Measurements from ENCODE around the gene KIAA1671.

Gene KIAA1671

GRCh38 chr22:24952837-24953383 lies 394 bp downstream of the KIAA1671 start:
- peak; percentile 61 for DNase-seq (ENCODE audit: low spot score)

- no peak for DNase-seq (ENCODE audit: low spot score)
Measured at GRCh38 chr22:24953384-24954113, 1.0 kb downstream of the KIAA1671 start.

GRCh38 chr22:24954114-24954463 lies 1.6 kb downstream of the KIAA1671 start:
- DNase-seq (ENCODE audit: low spot score), result peak; percentile 31

DNA sequence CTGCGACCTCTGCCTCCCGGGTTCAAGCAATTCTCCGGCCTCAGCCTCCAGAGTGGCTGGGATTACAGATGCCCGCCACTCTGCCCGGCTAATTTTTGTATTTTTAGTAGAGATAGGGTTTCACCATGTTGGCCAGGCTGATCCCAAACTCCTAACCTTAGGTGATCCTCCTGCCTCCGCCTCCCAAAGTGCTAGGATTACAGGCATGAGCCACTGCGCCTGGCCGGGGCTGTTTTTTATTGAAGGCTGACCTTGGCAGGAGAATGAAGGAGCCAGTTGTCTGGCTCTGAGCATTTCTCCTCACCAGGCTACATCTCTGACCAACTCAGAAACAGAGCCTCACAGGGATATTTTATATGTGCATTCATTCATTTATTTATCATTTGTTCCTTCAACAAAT lies 2.3 kb downstream of the KIAA1671 start:
- no peak for DNase-seq (ENCODE audit: low spot score)

DNA sequence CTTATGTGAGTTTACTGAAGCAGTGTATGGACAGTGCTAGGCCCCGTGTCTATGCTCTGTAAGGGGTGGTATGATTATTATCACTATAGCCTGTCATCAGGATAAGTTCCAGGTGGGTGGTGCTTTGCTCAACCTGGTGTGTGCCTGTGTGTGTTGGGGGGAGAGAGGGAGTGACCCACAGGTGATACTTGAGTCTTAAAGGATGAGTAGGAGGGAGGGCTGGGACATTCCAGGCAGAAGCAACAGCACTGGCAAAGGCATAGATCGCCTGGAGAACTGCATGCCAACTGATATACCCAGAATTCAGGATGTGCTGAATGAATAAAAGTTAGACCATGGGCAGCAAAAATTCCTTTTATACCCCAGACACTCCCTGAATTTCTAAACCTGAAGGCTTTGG lies 4.5 kb downstream of the KIAA1671 start:
- no peak for DNase-seq (ENCODE audit: low spot score)

- DNase-seq (ENCODE audit: low spot score), result no peak
Measured at GRCh38 chr22:24961217-24961844, 8.8 kb downstream of the KIAA1671 start.

DNA sequence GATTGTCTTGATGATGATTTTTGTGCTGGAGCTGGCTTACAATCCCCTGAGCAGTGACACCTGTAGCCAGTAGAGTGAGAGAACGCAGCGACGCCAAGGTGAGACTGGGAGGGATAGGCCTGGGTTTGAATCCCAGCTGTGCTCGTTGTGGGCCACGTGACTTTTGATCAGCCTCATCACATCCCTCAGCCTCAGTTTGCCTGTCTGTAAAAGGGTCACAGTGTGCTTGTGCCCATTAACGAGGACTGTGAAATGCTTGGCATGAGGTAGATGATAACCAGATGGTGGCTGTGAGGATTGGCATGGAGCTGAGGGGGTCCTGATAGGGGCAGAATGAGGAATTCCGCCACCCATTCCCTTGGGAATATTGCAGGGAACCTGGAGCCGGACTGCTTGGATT lies 9.6 kb downstream of the KIAA1671 start:
- DNase-seq (ENCODE audit: low spot score), result no peak

- no peak for DNase-seq (ENCODE audit: low spot score)
Measured at GRCh38 chr22:24962835-24963234, 10.3 kb downstream of the KIAA1671 start.

DNA sequence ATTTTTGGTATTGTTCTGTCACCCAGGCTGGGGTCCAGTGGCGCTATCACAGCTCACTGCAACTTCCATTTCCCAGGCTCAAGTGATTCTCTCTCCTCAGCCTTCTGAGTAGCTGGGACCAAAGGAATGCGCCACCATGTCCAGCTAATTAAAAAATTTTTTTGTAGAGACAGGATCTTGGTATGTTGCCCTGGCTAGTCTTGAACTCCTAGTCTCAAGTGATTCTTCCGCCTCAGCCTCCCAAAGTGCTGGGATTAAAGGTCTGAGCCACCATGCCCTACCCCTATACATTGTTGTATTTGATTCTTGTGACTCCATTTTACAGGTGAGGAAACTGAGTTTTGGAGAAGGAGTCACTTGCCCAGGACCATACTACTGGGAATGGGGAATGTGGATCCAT lies 11.9 kb downstream of the KIAA1671 start:
- no peak for DNase-seq (ENCODE audit: low spot score)

- peak; percentile 79 for DNase-seq (ENCODE audit: low spot score)
Measured at GRCh38 chr22:24965822-24966626, 13.5 kb downstream of the KIAA1671 start.

GRCh38 chr22:24968066-24968561 lies 15.6 kb downstream of the KIAA1671 start:
- DNase-seq (ENCODE audit: low spot score), result peak; percentile 57

- peak; percentile 52 for DNase-seq (ENCODE audit: low spot score)
Measured at GRCh38 chr22:24969560-24970301, 17.2 kb downstream of the KIAA1671 start.

DNA sequence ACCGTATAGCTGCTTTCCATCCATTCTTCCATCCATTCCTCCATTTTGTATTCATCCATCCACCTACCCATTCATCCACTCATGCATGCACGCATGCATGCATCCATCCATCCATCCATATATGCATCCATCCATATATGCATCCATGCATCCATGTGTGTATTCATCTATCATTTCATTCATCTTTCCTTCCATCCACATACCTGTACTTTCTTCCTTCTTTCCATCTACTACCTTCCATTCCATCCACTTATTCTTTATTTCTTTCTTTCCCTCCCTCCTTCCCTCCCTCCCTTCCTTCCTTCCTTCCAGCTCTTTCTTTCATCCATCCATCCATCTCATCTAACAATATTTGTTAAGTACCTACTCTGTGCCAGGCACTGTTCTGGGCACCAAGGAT lies 19.9 kb downstream of the KIAA1671 start:
- no peak for DNase-seq (ENCODE audit: low spot score)

DNA sequence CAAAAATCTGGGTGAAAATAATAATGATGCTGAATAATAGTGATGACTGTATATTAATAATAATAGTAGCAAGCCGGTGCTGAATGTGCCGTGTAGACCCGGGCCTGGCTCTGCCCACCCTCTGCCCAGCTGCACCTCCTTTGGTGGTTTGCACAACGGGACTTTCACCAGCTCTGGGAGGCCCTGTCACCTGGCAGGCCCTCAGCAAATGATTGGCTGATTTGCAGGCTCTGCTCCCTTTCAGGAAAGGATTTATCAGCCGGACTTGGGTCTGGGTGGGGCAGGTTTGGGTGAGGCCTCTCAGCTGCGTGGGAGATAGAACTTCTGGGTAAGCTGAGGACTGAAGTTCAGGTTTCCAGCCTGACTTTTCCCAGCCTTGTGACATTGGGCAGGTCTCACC lies 21.4 kb downstream of the KIAA1671 start:
- DNase-seq (ENCODE audit: low spot score), result peak; percentile 48

DNA sequence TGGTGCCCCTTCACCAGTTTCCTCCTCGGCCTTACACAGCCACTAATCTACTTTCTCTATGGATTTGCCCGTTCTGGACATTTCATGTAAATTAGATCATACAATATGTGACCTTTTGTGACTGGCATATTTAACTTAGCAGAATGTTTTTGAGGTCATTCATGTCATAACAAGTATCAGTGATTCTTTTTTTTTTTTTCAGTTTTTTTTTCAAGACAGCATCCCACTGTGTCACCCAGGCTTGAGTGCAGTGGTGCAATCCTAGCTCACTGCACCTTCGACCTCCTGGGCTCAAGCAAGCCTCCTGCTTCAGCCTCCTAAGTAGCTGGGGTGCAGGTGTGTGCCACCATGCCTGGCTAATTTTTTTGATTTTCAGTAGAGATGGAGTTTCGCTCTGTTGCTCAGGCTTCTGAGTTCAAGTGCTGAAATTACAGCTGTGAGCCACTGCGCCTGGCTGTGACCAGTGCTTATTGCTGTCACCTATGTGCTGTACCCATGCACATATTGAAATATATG lies 22.7 kb downstream of the KIAA1671 start:
- no peak for DNase-seq (ENCODE audit: low spot score)

DNA sequence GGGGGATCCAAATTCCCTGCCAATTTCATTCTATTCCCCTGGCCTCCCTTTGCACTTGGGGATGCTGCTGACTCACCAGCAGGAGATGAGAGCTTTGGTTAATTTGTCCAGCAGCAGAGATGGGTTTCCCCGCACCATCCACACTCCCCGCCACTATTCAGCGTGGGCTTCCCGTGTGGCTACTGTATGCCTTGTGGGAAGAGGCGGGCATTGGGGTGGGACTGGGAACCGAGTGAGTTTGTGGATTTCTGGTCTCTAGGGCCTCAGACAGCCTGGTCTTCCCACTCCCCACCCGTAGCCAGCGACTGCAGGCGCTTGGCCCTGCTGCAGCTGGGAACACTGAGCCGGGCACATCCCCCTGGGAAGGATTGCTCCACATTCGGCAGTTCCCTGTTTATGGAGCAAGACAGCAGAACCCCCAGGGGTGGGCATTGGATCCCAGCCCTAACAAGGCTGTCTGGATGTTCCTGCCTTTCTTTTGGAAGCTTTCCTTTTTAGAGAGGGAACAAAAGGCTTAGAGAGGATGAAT lies 23.4 kb downstream of the KIAA1671 start:
- no peak for DNase-seq (ENCODE audit: low spot score)

DNA sequence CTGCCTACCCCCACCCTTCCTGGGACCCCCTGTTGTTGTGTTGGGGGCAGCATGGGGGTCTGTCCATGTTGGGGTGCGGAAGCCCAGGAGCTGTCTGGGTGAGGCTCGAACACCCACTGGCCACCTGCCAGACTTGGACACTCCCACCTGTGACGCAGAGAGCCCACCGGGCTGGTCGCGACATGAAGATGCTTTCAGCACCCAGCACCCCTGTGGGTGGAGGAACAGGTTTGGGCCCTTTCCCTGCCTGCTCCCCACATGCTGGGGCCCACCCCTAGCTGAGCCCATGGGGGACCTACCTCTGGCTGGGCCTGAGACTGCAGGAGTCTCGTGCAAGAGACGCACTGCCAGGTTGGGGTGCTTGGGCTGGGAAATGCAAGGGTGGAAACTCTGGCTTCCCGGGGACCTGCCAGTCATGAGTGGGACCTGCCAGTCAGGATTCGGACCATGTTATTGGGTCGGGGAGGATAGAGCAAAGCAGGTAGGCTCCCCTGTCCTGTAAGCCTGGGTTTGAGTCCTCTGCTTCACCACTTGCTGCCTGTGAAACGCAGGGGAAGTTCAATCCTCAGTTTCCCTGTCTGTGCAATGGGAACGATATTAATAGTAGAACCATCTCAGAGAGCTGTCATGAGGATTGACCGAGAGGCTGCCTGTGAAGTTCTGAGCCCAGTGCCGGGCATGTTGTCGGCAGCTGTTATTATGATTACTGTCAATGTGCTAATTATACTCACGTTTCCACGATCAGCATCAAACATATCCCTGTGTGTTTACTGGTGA lies 24.1 kb downstream of the KIAA1671 start:
- DNase-seq (ENCODE audit: low spot score), result no peak

- DNase-seq (ENCODE audit: low spot score), result peak; percentile 62
Measured at GRCh38 chr22:24977370-24978221, 25.1 kb downstream of the KIAA1671 start.

DNA sequence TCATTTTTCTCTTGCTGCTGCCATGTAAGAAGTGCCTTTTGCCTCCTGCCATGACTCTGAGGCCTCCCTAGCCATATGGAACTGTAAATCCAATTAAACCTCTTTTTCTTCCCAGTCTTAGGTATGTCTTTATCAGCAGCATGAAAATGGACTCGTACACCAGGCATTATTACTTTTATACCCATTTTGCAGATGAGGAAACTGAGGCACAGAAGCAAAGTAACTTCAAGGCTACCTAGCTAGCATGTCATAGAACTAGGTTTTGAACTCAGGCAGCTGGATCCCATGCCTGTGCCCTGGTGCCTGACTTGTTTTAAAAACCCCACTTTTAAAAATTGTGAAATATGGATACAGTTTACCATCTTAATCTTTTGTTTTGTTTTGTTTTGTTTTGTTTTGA lies 25.8 kb downstream of the KIAA1671 start:
- no peak for DNase-seq (ENCODE audit: low spot score)

DNA sequence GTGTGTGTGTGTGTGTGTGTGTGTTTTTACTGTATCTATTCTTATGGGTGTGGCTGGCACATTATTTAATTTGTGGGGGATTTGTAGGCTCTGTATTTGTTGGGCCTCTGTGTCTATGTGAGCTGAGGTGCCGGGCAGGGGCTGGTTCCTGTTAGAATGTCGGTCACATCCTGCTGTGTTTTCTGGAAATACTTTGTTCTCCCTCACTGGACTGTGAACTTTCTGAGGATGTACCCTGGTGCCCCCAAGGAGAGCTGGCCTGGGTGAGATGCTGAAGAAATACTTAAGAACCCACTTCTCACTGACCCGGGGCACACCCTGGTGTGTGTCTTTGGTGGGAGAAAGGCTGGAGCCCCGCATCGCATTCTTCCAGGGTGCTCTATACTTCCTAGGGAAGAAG lies 28.6 kb downstream of the KIAA1671 start:
- DNase-seq (ENCODE audit: low spot score), result no peak
